Measurements from ENCODE around the gene PAK1.

- no peak for TF ChIP-seq CTCF (IDR thresholded peaks at IDR 0.05; ENCODE audit: insufficient read depth, low read length, poor library complexity, severe bottlenecking)
- TF ChIP-seq EZH2phosphoT487 (conservative IDR thresholded peaks at IDR 0.05; ENCODE audit: low read length) = no peak
Observed at GRCh38 chr11:77473801-77474683, at the start of gene PAK1.

All from SU-DHL-6 (cell line).